Stimulated activated CD4-positive, alpha-beta T cell treated with anti-CD3 and anti-CD28 coated beads, TNF-alpha, amount 100 ng/mL, for 1 hour (primary cell): ENCODE results near the gene FOXK2.
"Not testable (repeated sequence)": the region's sequence is repeated elsewhere in the genome, so short reads cannot be mapped to it uniquely, and the experiment has no call there.

Source experiments
- DNase-seq, 3 donors: peaks; one replicate each; pipeline ENCODE4 v3.0.0-alpha.2; 2020; ENCODE audit warnings: low read depth in 3 of 3, low spot score in 1 of 3

FOXK2 gene

DNA sequence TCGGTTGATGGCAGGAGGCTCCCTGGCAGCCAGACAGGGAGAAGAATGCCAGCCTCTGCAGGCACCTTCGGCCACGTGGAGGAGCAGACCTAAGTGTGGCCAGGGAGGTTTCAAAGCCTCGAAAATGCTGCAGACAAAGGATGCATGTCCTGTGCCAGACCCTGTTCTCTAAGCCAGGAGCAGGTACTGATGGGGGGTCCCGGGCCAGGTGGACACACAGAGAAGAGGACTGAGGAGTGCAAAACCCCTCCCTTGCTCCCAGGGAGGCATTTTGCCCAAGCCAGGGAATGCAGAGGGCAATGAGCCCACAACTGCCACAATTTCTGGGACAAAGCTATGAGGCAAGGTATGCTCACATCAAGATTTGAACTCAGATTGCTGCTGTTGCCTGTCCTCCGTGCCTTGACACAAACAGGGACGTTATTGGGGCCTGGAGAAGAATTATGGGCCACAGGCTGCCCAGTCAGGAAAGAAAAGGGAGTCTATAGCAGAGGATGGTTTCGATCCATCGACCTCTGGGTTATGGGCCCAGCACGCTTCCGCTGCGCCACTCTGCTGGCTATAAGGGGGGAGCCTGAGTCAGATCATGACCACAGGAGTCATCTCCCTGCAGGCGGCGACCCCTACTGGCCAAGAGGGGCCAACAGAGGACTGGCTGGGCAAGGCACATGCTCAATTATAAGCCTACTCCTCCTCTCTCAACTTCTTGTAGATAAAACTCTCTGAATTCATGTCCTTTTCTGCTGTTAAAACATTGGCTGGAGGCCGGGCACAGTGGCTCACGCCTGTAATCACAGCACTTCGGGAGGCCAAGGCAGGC, 25.1 kb upstream of the FOXK2 start:
- DNase-seq, result peak; percentile 72 to 83 (median 81)

DNA sequence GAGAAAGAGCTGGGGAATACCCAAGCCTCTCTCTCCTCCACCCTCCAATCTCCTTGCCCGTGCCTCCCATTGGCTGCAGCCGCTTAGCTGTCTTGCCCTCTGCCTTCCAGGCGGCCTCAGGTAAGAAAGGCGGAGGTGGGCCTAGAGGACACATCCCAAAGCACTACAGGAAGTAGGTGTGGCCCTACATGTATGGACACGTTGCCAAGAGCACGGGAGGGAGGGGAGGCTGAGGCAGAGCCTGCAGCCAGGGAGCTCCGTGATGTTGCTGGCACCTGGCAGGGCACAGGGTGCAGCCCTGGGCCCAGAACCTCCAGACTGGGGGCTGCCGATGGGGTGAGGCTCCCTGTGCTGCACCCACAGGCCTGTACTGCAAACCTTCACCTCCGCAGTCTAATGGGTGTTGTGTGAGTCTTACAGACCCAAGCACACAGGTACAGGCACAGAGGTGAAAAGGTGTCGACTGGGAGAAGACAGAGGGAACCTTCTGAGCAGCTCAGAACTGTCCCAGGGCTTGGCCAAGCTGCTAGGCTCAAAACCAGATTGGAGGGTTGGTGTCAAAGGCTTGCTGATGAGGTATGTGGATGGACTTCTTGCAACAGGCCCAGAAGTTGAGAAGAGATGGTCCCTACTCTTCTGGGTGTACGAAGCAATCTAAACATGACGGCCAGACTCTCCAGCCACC, 23.5 kb upstream of the FOXK2 start:
- DNase-seq, result no peak

DNA sequence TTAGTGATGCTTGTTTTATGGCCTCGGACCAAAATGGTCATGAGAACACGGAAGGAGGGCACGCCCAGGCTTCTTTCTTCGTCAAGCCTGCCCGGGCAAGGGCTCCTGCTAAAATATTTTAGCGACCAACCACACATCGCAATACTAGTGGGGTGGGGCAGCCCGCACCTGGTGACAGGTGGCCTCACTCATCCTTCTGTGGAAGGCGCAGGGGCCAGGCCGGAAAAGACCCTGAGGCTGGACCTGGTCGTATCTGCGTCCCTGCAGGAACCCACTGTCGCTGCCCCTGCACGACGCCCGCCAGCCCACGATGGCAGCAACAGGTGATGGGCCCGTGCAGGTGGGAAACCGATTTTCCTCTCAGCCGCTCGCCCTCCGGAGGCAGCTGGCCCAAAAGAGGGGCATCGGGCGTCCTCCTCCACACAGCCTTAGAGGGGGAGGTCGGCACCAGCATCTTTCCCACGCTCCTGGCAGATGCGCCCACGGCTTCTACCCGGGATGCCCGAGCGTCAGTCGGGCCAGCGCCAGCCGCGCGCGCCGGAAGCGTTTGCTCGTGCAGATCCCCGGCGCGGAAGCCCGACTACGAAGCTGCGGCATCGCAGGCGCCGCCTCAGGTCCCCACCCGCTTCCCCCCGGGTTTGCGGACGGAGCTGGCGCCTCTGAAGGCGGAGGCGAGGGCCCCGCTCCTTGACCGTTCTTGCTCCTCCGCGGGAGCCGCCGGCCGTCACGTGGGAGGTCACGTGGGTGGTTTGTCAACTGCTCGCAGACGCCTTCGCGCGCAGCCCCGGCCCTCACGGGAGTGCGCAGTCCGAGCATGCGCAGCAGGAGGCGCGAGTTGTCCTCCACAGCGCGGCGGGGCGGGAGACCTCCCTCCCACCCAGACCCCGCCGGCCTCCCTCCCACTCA, 22.8 kb upstream of the FOXK2 start:
- DNase-seq, result peak; percentile 73 to 81 (median 75)

DNA sequence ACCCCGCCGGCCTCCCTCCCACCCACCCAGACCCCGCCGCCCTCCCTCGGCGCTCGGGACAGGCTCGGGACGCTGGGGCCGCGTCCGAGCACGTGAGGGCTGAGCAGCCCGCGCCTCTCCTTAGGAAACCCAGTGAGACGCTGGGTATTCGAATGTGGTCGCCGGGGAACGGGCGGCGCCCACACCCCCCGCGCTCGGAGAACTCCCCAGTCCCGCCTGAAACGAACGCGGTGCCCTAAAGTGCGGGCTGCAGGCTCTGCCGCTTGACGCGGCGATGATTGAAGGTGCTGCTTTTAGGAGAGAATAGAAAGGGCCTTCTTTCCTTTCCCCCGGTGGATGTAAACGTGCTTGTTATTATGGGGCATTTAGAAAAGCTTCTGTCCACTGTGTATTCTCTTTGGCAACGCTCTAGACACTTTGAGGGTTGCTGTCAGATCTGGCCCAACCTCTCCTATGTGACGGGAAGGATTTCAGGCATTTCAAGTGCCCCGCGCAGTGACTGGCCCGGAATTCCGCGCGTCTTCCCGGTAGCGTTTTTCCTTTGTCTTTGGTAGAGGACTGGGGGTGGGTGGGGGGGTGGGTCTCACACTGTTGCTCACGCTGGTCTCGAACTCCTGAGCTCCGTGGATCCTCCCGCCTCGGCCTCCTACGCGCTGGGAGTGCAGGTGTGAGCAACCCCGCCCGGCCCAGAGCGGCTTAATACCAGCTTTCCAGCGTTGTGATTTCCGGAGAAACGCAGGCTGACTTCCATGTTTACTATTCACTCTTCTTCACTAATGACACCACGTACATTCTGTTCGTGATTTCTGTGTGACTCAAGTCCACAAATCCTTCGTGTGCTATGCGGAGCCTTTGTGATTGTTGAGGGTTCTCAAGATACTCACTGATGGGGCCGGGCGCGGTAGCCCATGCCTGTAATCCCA, 21.8 kb upstream of the FOXK2 start:
- DNase-seq, result peak in 1 of 3 donors; percentile 27

- DNase-seq, result no peak
Measured at GRCh38 chr17:82502207-82502606, 17.3 kb upstream of the FOXK2 start.

- DNase-seq, result no peak
Measured at GRCh38 chr17:82503094-82503727, 16.3 kb upstream of the FOXK2 start.

- DNase-seq, result no peak
Measured at GRCh38 chr17:82503728-82504308, 15.7 kb upstream of the FOXK2 start.

DNA sequence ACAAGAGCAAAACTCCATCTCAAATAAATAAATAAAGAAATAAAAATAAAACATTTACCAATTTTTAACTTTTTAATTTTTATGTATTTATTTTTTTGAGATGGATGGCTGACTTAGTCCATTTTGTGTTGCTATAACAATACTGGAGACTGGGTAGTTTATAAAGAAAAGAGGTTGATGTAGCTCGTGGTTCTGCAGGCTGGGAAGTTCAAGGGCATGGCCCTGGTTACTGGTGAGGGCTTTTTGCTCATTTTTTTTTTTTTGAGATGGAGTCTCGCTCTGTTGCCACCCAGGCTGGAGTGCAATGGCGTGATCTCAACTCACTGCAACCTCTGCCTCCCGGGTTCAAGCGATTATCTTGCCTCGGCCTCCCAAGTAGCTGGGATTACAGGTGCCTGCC, 14.2 kb upstream of the FOXK2 start:
- DNase-seq, result no peak

GRCh38 chr17:82506402-82506801, 13.1 kb upstream of the FOXK2 start:
- DNase-seq, result not testable (repeated sequence)

DNA sequence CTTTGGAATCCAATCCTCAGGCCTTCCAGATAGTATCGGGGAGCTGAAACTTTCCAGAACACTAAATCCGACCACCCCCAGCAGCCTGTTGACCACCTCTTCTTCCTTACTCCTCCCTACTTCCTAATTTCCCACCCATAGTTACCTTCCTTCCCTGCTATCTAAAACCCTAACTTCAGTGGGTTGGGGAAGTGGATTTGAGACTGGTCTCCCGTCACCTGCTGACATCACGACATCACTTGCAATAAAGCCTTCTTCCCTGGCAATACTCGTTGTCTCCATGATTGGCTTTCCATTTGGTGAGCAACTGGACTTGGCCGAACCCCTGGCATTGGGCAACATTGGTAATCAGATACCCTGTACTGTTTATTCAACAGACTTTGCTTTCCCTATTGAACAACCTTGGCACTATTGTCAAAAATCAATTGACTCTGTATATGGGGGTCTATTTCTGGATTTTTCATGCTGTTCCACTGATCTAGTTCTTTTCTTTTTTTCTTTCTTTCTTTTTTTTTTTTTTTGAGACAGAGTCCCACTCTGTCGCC, 11.8 kb upstream of the FOXK2 start:
- no peak for DNase-seq

DNA sequence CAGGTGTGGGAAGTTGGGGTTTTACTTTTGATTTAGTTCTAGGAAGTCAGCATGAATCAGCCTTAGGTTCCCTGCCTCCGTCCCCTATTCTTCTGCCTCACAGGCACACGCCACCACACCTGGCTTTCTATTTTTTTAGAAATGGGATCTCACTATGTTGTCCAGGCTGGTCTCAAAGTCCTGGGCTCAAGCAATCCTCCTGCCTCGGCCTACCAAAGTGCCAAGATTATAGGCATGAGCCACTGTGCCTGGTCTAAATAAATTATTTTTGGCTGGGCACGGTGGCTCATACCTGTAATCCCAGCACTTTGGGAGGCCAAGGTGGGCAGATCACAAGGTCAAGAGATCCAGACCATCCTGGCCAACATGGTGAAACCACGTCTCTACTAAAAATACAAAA, 7.9 kb upstream of the FOXK2 start:
- DNase-seq, result not testable (repeated sequence)

GRCh38 chr17:82513864-82514263, 5.7 kb upstream of the FOXK2 start:
- not testable (repeated sequence) for DNase-seq

DNA sequence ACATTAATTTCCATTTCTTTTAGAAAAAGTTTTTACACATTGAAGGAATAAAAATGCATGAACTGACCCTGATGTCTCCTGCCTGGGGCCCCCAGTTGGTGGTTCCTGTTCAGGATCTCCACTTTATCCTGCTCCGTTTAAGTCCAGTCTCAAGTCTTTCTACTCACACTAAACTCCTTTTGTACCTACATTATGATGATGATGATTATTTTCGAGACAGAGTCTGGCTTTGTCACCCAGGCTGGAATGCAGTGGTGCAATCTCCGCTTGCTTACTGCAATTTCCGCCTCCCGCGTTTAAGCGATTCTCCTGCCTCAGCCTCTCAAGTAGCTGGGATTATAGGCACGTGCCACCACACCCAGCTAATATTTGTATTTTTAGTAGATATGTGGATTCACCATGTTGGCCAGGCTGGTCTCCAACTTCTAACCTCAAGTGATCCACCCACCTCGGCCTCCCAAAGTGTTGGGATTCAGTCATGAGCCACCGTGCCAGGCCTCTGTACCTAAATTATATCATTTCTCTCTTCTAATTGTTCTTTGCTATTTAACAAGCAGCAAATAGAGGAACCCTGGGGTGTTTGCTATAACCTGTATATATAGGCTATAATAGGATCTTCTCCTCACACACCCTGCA, 2.2 kb upstream of the FOXK2 start:
- no peak for DNase-seq

DNA sequence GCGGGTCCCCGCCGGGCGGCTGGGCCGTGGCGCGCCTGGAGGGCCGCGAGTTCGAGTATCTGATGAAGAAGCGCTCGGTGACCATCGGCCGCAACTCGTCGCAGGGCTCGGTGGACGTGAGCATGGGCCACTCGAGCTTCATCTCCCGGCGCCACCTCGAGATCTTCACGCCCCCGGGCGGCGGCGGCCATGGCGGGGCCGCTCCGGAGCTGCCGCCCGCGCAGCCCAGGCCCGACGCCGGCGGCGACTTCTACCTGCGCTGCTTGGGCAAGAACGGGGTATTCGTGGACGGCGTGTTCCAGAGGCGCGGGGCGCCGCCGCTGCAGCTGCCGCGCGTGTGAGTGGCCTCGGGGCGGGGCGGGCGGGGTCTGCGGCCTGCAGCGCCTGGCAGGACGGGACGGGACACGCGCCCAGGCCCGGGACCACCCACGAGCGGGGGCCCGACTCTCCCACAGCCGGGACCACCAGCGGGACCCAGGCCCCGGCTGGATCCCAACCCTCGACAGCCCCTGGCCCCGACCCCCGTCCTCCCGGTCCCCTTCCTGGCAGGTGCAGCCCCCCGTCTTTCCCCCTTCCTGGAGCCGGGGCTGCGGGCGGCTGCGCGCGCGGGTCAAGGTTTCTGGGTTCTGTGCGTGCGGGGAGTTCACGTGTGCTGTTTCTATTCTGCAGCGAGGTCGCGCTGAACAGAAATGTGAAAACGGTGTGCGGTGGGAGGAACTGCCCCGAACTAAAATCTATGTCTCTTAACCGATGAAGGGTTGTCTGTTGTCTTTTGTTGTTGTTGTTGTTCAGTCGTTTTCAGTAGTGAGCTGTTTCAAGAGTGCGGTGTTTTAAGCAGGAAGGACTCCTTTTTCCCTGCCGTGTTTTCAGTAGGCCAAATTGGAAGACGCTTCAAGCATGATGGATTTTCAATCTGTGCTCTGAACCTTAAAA, 705 bp downstream of the FOXK2 start:
- DNase-seq, result no peak

DNA sequence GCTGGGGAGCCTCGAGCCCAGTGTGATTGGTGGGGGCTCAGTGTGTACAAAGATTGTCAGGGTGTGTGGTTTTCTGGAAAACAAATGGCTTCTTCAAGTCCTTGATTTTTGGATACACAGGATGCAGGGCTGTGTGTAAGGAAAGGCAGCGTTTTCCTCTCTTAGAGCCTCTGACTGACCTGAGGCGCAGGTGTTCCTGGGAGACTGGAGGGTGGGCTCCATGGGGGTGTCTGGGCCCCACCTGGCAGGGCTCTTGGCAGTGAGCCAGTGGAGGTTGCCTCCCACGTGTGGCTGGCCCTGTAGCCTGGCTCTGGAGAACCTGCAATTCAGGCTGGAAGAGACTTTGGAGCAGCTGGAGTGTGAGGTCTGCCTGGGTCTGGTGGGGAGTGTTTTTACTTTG, 5.0 kb downstream of the FOXK2 start:
- no peak for DNase-seq

GRCh38 chr17:82525712-82526111, 6.2 kb downstream of the FOXK2 start:
- no peak for DNase-seq

- DNase-seq, result no peak
Measured at GRCh38 chr17:82527898-82528297, 8.4 kb downstream of the FOXK2 start.
